HepG2 (cell line): ENCODE results near the gene ZMYND8. TPM values are rescaled to one million over a fixed set of nuclear protein-coding genes. Genes with fewer than 3 reads are reported as not detected.

Source experiments
- ATF1 ChIP-seq: IDR thresholded peaks from 2 replicates; pipeline ENCODE4 v1.6.1; 2016; ENCODE audit warnings: mild to moderate bottlenecking, control low read depth
- GTF3A ChIP-seq: sonication (generic); formaldehyde crosslinking; conservative IDR thresholded peaks from 2 replicates; pipeline ENCODE4 v1.4.0; 2020; ENCODE audit warnings: mild to moderate bottlenecking, missing genetic modification reagents
- HNRNPH1 ChIP-seq: fragments of 200-400 bp; formaldehyde crosslinking; optimal IDR thresholded peaks from 2 replicates; pipeline ENCODE3; 2017; ENCODE audit warnings: mild to moderate bottlenecking, low read depth, low read length
- JDP2 ChIP-seq: sonication (generic); formaldehyde crosslinking; IDR thresholded peaks from 2 replicates; pipeline ENCODE4 v1.8.1; 2022; ENCODE audit warnings: missing genetic modification reagents, borderline replicate concordance
- KLF13 ChIP-seq: sonication (generic); formaldehyde crosslinking; IDR thresholded peaks from 2 replicates; pipeline ENCODE4 v1.4.0; 2020; ENCODE audit warnings: mild to moderate bottlenecking, missing genetic modification reagents
- MAF1 ChIP-seq: sonication (generic); formaldehyde crosslinking; IDR thresholded peaks from 2 replicates; pipeline ENCODE4 v1.5.0; 2020; ENCODE audit warnings: missing genetic modification reagents, borderline replicate concordance
- MEIS2 ChIP-seq: sonication (generic); formaldehyde crosslinking; IDR thresholded peaks from 2 replicates; pipeline ENCODE4 v1.9.0; 2021; ENCODE audit warnings: mild to moderate bottlenecking, missing genetic modification reagents
- NR3C1 ChIP-seq: sonication (generic); formaldehyde crosslinking; IDR thresholded peaks from 2 replicates; pipeline ENCODE4 v1.4.0; 2020; ENCODE audit warnings: missing genetic modification reagents
- REST ChIP-seq, 2 experiments: IDR thresholded peaks; 2 replicates each; pipeline ENCODE4 v1.6.1; 2011 to 2012; ENCODE audit warnings: low read length in 2 of 2, borderline replicate concordance in 1 of 2, low read depth in 1 of 2, mild to moderate bottlenecking in 1 of 2, moderate library complexity in 1 of 2
- SNAI1 ChIP-seq: sonication (generic); formaldehyde crosslinking; IDR thresholded peaks from 2 replicates; pipeline ENCODE4 v1.5.0; 2020; ENCODE audit warnings: mild to moderate bottlenecking, missing genetic modification reagents, borderline replicate concordance
- SOX5 ChIP-seq: IDR thresholded peaks from 2 replicates; pipeline ENCODE4 v1.6.1; 2016; ENCODE audit warnings: borderline replicate concordance
- ZNF24 ChIP-seq: fragments of 450-650 bp; IDR thresholded peaks from 2 replicates; pipeline ENCODE4 v1.6.1; 2017; ENCODE audit warnings: antibody characterized with exemption, mild to moderate bottlenecking
- ZNF678 ChIP-seq: sonication (generic); formaldehyde crosslinking; IDR thresholded peaks from 2 replicates; pipeline ENCODE4 v1.4.0; 2020; ENCODE audit warnings: mild to moderate bottlenecking, missing genetic modification reagents
- ZNF788 ChIP-seq: sonication (generic); formaldehyde crosslinking; IDR thresholded peaks from 2 replicates; pipeline ENCODE4 v1.5.0; 2020; ENCODE audit warnings: mild to moderate bottlenecking, missing genetic modification reagents, borderline replicate concordance
- ZXDC ChIP-seq: sonication (generic); formaldehyde crosslinking; IDR thresholded peaks from 2 replicates; pipeline ENCODE4 v1.5.0; 2020; ENCODE audit warnings: mild to moderate bottlenecking, missing genetic modification reagents
- polyA plus RNA-seq, 8 experiments: library from polyadenylated mRNA; depleted of rRNA in 3 of 8; stranded (reverse) in 7 of 8; unstranded in 1 of 8; fragments of >200 nt; fragmentation: Illumina TruSeq in 4 of 8; extraction: Trizol in 4 of 8; gene quantifications; 2 replicates each; pipeline versions ENCODE4 v1.2.1 to v1.2.3, GENCODE V29; 2011 to 2016; ENCODE audit warnings: low read depth in 4 of 8, missing spikeins in 1 of 8, mixed read lengths in 1 of 8; ENCODE audit not compliant: insufficient read depth in 1 of 8
- total RNA-seq, 5 experiments: library from RNA; depleted of rRNA; stranded (reverse); fragments of >200 nt; fragmentation: Illumina TruSeq; extraction: Trizol; gene quantifications; 2 replicates each; pipeline ENCODE4 v1.2.3, GENCODE V29; 2016; ENCODE audit warnings: low read depth in 1 of 5
- TF ChIP-seq, protein P1 (sequence below): sonication (generic); formaldehyde crosslinking; IDR thresholded peaks from 2 replicates; pipeline ENCODE4 v1.8.1; 2023; ENCODE audit warnings: mild to moderate bottlenecking, missing genetic modification reagents
- TF ChIP-seq, protein P2 (sequence below): sonication (generic); formaldehyde crosslinking; IDR thresholded peaks from 2 replicates; pipeline ENCODE4 v1.4.0; 2020; ENCODE audit warnings: missing genetic modification reagents, borderline replicate concordance
- TF ChIP-seq, protein P3 (sequence below): IDR thresholded peaks from 2 replicates; pipeline ENCODE4 v1.6.1; 2016; ENCODE audit warnings: low read depth, borderline replicate concordance

ZMYND8 gene
- total and polyA plus RNA-seq, 2 of the 13 experiments (the other 11 are each of a cell fraction or from before 2014, with no cell fraction given) = 53.9 to 84.7 TPM

GRCh38 chr20:47274401-47275108 lies 81.9 kb downstream of the ZMYND8 start (continued):
- TF ChIP-seq REST (IDR thresholded peaks at IDR 0.05; ENCODE audit: borderline replicate concordance in 1 of 2, low read depth in 1 of 2, low read length in 2 of 2) (no peak; a peak in 1 of 4 replicates), KLF13 (CRISPR knock-in tag) (no peak), SNAI1 (CRISPR knock-in tag) (no peak), MAF1 (CRISPR knock-in tag) (no peak), ZNF678 (CRISPR knock-in tag) (no peak), ZXDC (no peak), HNRNPH1 (no peak), ZNF788 (CRISPR knock-in tag) (no peak), MEIS2 (CRISPR knock-in tag) (no peak), SOX5 (CRISPR knock-in tag) (peak; percentile 66; the same call in 1 of the 2 replicates), GTF3A (CRISPR knock-in tag) (no peak), ZNF24 (no peak), JDP2 (CRISPR knock-in tag) (no peak), NR3C1 (no peak), ATF1 (CRISPR knock-in tag) (no peak)
- TF ChIP-seq, protein P1, sequence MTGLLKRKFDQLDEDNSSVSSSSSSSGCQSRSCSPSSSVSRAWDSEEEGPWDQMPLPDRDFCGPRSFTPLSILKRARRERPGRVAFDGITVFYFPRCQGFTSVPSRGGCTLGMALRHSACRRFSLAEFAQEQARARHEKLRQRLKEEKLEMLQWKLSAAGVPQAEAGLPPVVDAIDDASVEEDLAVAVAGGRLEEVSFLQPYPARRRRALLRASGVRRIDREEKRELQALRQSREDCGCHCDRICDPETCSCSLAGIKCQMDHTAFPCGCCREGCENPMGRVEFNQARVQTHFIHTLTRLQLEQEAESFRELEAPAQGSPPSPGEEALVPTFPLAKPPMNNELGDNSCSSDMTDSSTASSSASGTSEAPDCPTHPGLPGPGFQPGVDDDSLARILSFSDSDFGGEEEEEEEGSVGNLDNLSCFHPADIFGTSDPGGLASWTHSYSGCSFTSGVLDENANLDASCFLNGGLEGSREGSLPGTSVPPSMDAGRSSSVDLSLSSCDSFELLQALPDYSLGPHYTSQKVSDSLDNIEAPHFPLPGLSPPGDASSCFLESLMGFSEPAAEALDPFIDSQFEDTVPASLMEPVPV (CRISPR knock-in tag) = no peak
- TF ChIP-seq, protein P2, sequence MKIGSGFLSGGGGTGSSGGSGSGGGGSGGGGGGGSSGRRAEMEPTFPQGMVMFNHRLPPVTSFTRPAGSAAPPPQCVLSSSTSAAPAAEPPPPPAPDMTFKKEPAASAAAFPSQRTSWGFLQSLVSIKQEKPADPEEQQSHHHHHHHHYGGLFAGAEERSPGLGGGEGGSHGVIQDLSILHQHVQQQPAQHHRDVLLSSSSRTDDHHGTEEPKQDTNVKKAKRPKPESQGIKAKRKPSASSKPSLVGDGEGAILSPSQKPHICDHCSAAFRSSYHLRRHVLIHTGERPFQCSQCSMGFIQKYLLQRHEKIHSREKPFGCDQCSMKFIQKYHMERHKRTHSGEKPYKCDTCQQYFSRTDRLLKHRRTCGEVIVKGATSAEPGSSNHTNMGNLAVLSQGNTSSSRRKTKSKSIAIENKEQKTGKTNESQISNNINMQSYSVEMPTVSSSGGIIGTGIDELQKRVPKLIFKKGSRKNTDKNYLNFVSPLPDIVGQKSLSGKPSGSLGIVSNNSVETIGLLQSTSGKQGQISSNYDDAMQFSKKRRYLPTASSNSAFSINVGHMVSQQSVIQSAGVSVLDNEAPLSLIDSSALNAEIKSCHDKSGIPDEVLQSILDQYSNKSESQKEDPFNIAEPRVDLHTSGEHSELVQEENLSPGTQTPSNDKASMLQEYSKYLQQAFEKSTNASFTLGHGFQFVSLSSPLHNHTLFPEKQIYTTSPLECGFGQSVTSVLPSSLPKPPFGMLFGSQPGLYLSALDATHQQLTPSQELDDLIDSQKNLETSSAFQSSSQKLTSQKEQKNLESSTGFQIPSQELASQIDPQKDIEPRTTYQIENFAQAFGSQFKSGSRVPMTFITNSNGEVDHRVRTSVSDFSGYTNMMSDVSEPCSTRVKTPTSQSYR (CRISPR knock-in tag) = no peak
- TF ChIP-seq, protein P3, sequence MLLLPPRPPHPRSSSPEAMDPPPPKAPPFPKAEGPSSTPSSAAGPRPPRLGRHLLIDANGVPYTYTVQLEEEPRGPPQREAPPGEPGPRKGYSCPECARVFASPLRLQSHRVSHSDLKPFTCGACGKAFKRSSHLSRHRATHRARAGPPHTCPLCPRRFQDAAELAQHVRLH = no peak
